ENCODE results near the gene SH3PXD2A.

SH3PXD2A gene

DNA sequence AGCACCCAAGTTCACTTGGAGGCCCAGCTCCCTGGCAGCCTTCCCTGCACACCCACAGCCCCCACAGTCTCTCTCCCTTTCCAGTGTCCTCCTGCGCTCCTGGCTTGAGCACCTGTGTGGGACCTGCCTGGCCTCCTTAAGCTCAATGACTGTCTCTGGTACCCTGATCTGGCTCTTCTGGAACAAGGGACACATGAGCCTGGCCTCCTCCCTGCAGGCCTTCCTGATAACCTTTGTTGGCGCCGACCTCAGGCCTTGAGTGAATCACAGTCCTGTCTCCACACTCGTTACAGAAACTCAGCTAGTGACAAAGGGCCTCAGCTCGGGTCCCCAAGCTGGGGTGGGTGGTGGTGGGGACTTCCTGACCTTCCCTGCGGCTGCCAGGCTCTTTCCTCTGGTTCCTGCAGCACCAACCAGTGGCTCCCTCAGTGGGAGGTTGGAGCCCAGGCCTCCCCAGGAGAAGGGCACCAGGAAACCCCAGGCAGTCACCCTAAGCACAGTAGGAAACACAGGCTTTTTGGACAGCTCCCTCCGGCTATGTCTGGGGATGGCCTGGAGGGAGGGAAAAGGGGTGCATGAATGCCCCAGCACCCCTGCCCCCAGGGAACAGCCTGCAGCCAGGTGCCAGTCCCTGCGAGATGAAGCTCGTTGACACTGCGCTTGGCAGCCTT, 147.3 kb downstream of the SH3PXD2A start:
- no peak for DNase-seq (ENCODE audit: low read depth)
- no peak overlapping the region for H3K4me3 ChIP-seq (ENCODE audit: low read depth, low read length)
- TF ChIP-seq, protein P1, sequence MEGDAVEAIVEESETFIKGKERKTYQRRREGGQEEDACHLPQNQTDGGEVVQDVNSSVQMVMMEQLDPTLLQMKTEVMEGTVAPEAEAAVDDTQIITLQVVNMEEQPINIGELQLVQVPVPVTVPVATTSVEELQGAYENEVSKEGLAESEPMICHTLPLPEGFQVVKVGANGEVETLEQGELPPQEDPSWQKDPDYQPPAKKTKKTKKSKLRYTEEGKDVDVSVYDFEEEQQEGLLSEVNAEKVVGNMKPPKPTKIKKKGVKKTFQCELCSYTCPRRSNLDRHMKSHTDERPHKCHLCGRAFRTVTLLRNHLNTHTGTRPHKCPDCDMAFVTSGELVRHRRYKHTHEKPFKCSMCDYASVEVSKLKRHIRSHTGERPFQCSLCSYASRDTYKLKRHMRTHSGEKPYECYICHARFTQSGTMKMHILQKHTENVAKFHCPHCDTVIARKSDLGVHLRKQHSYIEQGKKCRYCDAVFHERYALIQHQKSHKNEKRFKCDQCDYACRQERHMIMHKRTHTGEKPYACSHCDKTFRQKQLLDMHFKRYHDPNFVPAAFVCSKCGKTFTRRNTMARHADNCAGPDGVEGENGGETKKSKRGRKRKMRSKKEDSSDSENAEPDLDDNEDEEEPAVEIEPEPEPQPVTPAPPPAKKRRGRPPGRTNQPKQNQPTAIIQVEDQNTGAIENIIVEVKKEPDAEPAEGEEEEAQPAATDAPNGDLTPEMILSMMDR (IDR thresholded peaks at IDR 0.05; ENCODE audit: control insufficient read depth, extremely low read depth, insufficient read depth) = no peak

DNA sequence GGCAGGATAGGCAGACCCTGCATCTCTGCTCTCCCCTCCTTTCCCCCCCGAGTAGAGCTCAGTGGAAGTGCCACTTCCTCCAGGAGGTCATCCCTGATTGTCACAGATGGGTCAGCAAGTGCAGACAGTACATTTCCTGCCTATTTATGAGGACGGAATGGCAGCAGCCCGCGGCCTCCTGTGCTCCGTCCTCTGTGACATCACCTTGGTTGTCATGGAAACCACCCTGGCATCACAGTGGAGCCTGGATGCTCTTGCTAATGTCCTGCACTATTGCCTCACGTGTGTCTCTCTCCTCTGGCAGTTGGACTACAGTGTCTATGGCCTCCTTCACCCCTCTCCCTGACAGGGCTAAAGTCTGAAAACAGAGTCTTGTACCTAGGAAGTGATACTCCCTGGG, 148.6 kb downstream of the SH3PXD2A start:
- DNase-seq (ENCODE audit: low read depth) = no peak
- no peak overlapping the region for H3K4me3 ChIP-seq (ENCODE audit: low read depth, low read length)
- TF ChIP-seq, protein P1 (IDR thresholded peaks at IDR 0.05; ENCODE audit: control insufficient read depth, extremely low read depth, insufficient read depth) = no peak

DNA sequence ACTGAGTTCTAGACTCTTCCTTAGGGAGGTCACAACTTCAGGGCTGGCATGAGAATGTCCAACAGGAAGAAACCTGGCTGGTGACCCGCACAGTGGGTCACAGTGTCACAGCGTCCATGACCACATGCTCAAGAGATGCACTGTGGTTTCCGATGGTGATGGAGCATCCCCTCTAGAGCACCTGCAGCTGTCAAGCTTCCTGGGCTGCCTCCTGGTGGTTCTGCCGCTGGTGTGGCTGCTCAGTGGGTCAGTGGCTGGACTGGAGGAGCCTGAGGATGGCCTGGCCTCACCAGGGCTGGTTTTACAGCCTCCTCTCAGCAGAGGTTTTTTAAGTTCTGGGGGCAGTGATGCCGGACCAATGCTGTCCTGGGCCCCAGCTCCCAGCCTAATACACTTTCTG, 149.3 kb downstream of the SH3PXD2A start:
- TF ChIP-seq, protein P1 (IDR thresholded peaks at IDR 0.05; ENCODE audit: control insufficient read depth, extremely low read depth, insufficient read depth) = no peak
- H3K4me3 ChIP-seq (ENCODE audit: low read depth, low read length) = no peak overlapping the region
- DNase-seq (ENCODE audit: low read depth) = no peak

DNA sequence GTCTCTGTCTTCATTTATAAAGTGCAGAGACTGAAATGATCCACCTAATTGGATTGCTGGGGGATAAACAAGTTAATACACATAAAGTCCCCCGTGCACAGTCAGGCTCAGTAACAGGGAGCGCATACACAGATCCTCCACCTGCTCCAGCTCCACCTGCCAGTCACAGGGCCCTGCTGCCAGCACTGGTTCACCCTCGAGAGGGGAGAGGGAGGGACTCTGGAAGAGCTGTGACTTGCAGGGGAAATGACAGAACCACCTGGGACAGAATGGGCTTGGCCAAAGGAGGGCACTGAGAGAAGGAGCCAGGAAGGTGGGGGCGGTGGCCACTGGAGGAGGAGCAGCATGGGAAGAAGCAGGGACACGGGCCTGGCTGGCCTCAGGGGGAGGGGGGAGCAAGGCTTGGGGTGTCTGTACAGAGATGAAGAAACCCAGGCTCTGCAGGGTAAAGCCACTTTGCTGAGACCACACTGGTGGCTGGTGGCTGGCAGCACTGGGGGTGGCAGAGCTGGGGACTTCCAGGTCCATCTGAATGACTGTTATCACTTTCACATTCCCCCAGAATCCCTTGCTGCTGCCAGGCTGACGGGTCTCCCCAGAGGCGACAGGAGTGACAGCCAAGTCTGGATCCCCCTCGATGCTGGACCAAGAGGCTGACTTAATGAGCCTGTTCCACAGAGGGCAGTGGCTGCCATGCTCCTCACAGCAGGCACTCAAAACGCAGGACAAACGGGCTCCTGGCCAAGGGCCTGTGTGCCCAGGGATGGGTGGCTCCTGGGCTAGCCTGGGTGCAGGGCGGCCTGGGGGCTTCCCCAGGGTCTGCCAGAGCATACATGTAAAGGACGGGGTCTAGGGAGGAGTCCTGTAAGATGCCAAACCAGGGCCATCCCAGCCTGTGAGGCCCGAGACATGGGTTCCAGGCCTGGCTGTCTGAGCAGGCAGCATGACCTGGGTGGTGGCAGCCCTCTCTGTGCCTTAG, 151.1 kb downstream of the SH3PXD2A start:
- TF ChIP-seq, protein P1 (IDR thresholded peaks at IDR 0.05; ENCODE audit: control insufficient read depth, extremely low read depth, insufficient read depth) = no peak
- DNase-seq (ENCODE audit: low read depth) = no peak
- H3K4me3 ChIP-seq (ENCODE audit: low read depth, low read length) = no peak overlapping the region

DNA sequence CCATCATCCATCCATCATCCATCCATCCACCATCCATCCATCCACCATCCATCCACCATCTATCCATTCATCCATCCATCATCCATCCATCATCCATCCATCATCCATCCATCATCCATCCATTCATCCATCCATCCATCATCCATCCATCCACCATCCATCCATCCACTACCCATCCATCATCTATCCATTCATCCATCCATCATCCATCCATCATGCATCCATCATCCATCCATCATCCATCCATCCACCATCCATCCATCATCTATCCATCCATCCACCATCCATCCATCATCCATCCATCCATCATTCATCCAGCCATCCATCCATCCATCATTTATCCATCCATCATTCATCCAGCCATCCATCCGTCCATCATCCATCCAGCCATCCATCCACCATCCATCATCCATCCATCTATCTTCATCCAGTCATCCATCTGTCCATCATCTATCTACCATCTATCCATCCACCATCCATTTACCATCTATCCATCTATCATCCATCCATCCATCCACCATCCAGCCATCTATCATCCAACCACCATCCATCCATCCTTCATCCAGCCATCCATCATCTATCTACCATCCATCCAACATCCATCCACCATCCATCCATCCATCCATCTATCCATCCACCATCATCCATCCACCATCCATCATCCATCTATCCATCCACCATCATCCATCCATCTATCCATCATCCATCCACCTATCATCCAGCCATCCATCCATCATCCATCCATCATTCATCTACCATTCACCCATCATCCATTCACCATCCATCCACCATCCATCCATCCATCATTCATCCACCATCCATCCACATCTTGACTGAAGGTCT, 153.8 kb downstream of the SH3PXD2A start:
- DNase-seq (ENCODE audit: low read depth) = no peak
- H3K4me3 ChIP-seq (ENCODE audit: low read depth, low read length) = no peak overlapping the region
- TF ChIP-seq, protein P1 (IDR thresholded peaks at IDR 0.05; ENCODE audit: control insufficient read depth, extremely low read depth, insufficient read depth) = no peak

DNA sequence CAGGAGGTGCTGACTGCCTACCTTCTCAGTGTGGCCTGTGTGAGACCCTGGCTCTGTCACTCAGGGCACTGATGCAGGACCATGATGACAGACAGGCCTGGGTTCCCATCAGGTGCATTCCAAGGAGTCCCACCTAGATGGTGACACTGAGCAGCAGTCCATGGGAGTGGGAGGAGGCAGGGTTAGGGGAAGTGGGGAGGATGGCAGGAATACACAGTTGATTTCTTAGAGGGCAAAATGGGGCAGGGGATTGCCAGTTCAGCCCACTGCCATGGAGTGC, 155.0 kb downstream of the SH3PXD2A start:
- H3K4me3 ChIP-seq (ENCODE audit: low read depth, low read length) = no peak overlapping the region
- DNase-seq (ENCODE audit: low read depth) = no peak
- TF ChIP-seq, protein P1 (IDR thresholded peaks at IDR 0.05; ENCODE audit: control insufficient read depth, extremely low read depth, insufficient read depth) = no peak

Measured in LNCaP clone FGC (cell line).